HEK293 (cell line): ENCODE results near the gene THBD.

Experiments
- TCF7L2 ChIP-seq: IDR thresholded peaks from 2 replicates; pipeline ENCODE4 v1.6.1; 2011; ENCODE audit warnings: low read depth, mild to moderate bottlenecking, inconsistent platforms, low read length, moderate library complexity, borderline replicate concordance
- TRIM28 ChIP-seq: IDR thresholded peaks from 2 replicates; pipeline ENCODE4 v1.6.1; 2011; ENCODE audit warnings: low read length, control low read depth, borderline replicate concordance
- ZNF174 ChIP-seq: fragments of 450-650 bp; formaldehyde crosslinking; IDR thresholded peaks from 2 replicates; pipeline ENCODE4 v1.5.0; 2017; ENCODE audit warnings: missing biosample characterization, mild to moderate bottlenecking, missing genetic modification characterization
- ZNF274 ChIP-seq, 2 experiments: fragments of 200-500 bp in 1 of 2; fragments of 450-650 bp in 1 of 2; sonication (Bioruptor generic) in 1 of 2; formaldehyde crosslinking in 1 of 2; IDR thresholded peaks; 2 replicates each; pipeline versions ENCODE4 v1.5.1 to v1.6.1; 2014 to 2016; ENCODE audit warnings: borderline replicate concordance in 1 of 2, inconsistent platforms in 1 of 2, low read length in 1 of 2, missing biosample characterization in 1 of 2, missing genetic modification characterization in 1 of 2
- ZNF302 ChIP-seq: fragments of 450-650 bp; formaldehyde crosslinking; IDR thresholded peaks from 2 replicates; pipeline ENCODE4 v1.5.1; 2016; ENCODE audit warnings: missing biosample characterization, missing genetic modification characterization, low read depth
- ZNF530 ChIP-seq: fragments of 450-650 bp; formaldehyde crosslinking; IDR thresholded peaks from 2 replicates; pipeline ENCODE4 v1.5.1; 2016; ENCODE audit warnings: low read depth, missing biosample characterization, missing genetic modification characterization
- ZNF610 ChIP-seq: fragments of 450-650 bp; formaldehyde crosslinking; IDR thresholded peaks from 2 replicates; pipeline ENCODE4 v1.5.1; 2016; ENCODE audit warnings: missing biosample characterization, missing genetic modification characterization, borderline replicate concordance
- ZNF830 ChIP-seq: fragments of 450-650 bp; IDR thresholded peaks from 2 replicates; pipeline ENCODE4 v1.5.0; 2018; ENCODE audit warnings: missing biosample characterization, missing genetic modification characterization, low read depth, mild to moderate bottlenecking, moderate library complexity
- ZXDB ChIP-seq: fragments of 450-650 bp; formaldehyde crosslinking; IDR thresholded peaks from 2 replicates; pipeline ENCODE4 v1.5.1; 2016; ENCODE audit warnings: missing biosample characterization, missing genetic modification characterization
- TF ChIP-seq, protein P1 (sequence below): fragments of 450-650 bp; formaldehyde crosslinking; IDR thresholded peaks from 2 replicates; pipeline ENCODE4 v1.5.1; 2016; ENCODE audit warnings: missing biosample characterization, missing genetic modification characterization
- TF ChIP-seq, protein P2 (sequence below): fragments of 450-650 bp; formaldehyde crosslinking; IDR thresholded peaks from 2 replicates; pipeline ENCODE4 v1.5.1; 2016; ENCODE audit warnings: missing biosample characterization, missing genetic modification characterization
- TF ChIP-seq, protein P3 (sequence below): IDR thresholded peaks from 2 replicates; pipeline ENCODE4 v1.6.1; 2011; ENCODE audit warnings: mild to moderate bottlenecking, low read depth, low read length, borderline replicate concordance

GRCh38 chr20:23013429-23013828, 36.0 kb downstream of the THBD start:
- TF ChIP-seq ZNF530 (no peak), ZNF610 (tag by site-specific recombination) (no peak), ZNF302 (no peak), ZXDB (no peak), ZNF274 (IDR thresholded peaks at IDR 0.05; ENCODE audit: low read length) (no peak), ZNF274 (tag by site-specific recombination; IDR thresholded peaks at IDR 0.05; ENCODE audit: borderline replicate concordance) (no peak), TCF7L2 (no peak), TRIM28 (no peak), ZNF174 (tag by site-specific recombination) (no peak), ZNF830 (tag by site-specific recombination) (no peak)
- TF ChIP-seq, protein P1, sequence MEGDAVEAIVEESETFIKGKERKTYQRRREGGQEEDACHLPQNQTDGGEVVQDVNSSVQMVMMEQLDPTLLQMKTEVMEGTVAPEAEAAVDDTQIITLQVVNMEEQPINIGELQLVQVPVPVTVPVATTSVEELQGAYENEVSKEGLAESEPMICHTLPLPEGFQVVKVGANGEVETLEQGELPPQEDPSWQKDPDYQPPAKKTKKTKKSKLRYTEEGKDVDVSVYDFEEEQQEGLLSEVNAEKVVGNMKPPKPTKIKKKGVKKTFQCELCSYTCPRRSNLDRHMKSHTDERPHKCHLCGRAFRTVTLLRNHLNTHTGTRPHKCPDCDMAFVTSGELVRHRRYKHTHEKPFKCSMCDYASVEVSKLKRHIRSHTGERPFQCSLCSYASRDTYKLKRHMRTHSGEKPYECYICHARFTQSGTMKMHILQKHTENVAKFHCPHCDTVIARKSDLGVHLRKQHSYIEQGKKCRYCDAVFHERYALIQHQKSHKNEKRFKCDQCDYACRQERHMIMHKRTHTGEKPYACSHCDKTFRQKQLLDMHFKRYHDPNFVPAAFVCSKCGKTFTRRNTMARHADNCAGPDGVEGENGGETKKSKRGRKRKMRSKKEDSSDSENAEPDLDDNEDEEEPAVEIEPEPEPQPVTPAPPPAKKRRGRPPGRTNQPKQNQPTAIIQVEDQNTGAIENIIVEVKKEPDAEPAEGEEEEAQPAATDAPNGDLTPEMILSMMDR (tag by site-specific recombination), result no peak
- TF ChIP-seq, protein P2, sequence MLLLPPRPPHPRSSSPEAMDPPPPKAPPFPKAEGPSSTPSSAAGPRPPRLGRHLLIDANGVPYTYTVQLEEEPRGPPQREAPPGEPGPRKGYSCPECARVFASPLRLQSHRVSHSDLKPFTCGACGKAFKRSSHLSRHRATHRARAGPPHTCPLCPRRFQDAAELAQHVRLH (tag by site-specific recombination), result no peak
- TF ChIP-seq, protein P3, sequence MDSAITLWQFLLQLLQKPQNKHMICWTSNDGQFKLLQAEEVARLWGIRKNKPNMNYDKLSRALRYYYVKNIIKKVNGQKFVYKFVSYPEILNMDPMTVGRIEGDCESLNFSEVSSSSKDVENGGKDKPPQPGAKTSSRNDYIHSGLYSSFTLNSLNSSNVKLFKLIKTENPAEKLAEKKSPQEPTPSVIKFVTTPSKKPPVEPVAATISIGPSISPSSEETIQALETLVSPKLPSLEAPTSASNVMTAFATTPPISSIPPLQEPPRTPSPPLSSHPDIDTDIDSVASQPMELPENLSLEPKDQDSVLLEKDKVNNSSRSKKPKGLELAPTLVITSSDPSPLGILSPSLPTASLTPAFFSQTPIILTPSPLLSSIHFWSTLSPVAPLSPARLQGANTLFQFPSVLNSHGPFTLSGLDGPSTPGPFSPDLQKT, result no peak
